Measurements from ENCODE around the gene P2RX6.
"Not testable (repeated sequence)": the region's sequence is repeated elsewhere in the genome, so short reads cannot be mapped to it uniquely, and the experiment has no call there.

Gene P2RX6

GRCh38 chr22:21031545-21032036, 16.6 kb downstream of the P2RX6 start:
- no peak for DNase-seq (ENCODE audit: low spot score)

- no peak for DNase-seq (ENCODE audit: low spot score)
These were observed 17.3 kb downstream of the P2RX6 start, which contains the start of gene SLC7A4 for GRCh38 chr22:21032037-21032867. Gene SLC7A4, minus strand, starts transcription at chr22:21032561. Its CDS starts 749 bp downstream, at chr22:21031812.

- DNase-seq (ENCODE audit: low spot score) = no peak
These were observed 18.1 kb downstream of the P2RX6 start for GRCh38 chr22:21032868-21033688.

GRCh38 chr22:21033895-21034294, 18.9 kb downstream of the P2RX6 start:
- no peak for DNase-seq (ENCODE audit: low spot score)

- DNase-seq (ENCODE audit: low spot score) = no peak
These were observed 20.0 kb downstream of the P2RX6 start for GRCh38 chr22:21034989-21035388.

GRCh38 chr22:21038405-21038804, 23.4 kb downstream of the P2RX6 start:
- DNase-seq (ENCODE audit: low spot score) = no peak

- DNase-seq (ENCODE audit: low spot score) = not testable (repeated sequence)
These were observed 24.2 kb downstream of the P2RX6 start for GRCh38 chr22:21039158-21039557.

- DNase-seq (ENCODE audit: low spot score) = no peak
These were observed 27.0 kb downstream of the P2RX6 start for GRCh38 chr22:21041937-21042336.

GRCh38 chr22:21042978-21043859, 28.3 kb downstream of the P2RX6 start:
- no peak for DNase-seq (ENCODE audit: low spot score)

- no peak for DNase-seq (ENCODE audit: low spot score)
These were observed 29.0 kb downstream of the P2RX6 start for GRCh38 chr22:21043860-21044535.

GRCh38 chr22:21044931-21045584, 30.1 kb downstream of the P2RX6 start:
- no peak for DNase-seq (ENCODE audit: low spot score)

- DNase-seq (ENCODE audit: low spot score) = peak; percentile 97
These were observed 30.8 kb downstream of the P2RX6 start, which contains the start of gene LRRC74B for GRCh38 chr22:21045585-21046294. Gene LRRC74B, plus strand, starts transcription at chr22:21045946. Its CDS starts 41 bp downstream, at chr22:21045987.

GRCh38 chr22:21047035-21047661, 32.2 kb downstream of the P2RX6 start:
- no peak for DNase-seq (ENCODE audit: low spot score)

- DNase-seq (ENCODE audit: low spot score) = no peak
These were observed 32.8 kb downstream of the P2RX6 start for GRCh38 chr22:21047730-21048129.

- not testable (repeated sequence) for DNase-seq (ENCODE audit: low spot score)
These were observed 33.5 kb downstream of the P2RX6 start for GRCh38 chr22:21048448-21048847.

GRCh38 chr22:21048965-21049364, 34.0 kb downstream of the P2RX6 start:
- not testable (repeated sequence) for DNase-seq (ENCODE audit: low spot score)

- no peak for DNase-seq (ENCODE audit: low spot score)
These were observed 36.3 kb downstream of the P2RX6 start for GRCh38 chr22:21051145-21051830.

GRCh38 chr22:21051831-21052400, 37.0 kb downstream of the P2RX6 start:
- DNase-seq (ENCODE audit: low spot score) = no peak
